HG02759 (cell line): Measurements from ENCODE around the gene WDR86.

Experiments used
- ATAC-seq: cut with Tn5 transposase; IDR thresholded peaks from one replicate; pipeline ENCODE4 v1.9.1; 2021; ENCODE audit warnings: mild to moderate bottlenecking, moderate library complexity; ENCODE audit not compliant: unreplicated experiment

WDR86 gene

DNA sequence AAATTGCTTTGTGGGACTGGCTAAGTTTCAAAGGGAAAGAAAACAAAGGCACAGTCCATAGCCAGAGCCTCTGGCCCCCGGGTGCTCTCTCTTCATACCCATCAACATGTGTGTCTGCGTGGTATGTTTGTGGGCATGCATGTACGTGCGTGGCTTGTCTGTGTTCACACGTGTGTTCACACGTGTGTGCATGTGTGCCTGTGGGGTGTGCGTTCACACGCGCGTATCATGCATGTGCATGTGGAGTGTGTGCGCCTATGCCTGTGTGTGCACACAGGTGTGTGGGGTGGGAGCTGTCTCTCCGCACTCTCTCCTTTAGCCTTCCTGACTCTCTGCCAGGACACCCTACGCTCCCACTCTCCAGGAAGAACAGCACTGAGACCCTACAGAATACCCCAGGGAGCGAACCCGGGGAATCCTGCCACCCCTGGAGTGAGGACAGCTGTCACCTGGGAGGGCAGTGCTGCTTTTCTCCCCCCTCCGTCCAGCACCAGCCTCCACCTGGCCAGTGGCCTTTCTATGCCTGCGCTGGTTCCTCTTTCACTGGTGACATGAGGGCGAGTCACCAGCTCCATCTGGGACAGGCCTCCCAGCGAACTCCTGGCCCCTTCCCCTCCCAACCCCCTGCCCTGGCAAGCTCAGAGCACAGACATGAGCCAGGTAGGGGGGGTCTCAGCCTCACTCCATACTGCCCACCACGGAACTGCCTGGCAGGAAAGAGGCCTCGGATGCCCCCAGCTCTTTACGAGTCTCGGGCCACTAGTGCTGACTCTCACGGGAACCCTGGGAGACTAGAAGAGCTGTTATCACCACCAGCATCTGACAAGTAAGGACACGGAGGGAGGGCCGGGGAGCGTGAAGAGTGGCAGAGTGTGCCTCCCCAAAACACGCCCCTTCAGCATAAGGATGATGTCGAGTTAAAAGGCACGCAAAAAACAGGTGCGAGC, 16.5 kb downstream of the WDR86 start:
- no peak for ATAC-seq

DNA sequence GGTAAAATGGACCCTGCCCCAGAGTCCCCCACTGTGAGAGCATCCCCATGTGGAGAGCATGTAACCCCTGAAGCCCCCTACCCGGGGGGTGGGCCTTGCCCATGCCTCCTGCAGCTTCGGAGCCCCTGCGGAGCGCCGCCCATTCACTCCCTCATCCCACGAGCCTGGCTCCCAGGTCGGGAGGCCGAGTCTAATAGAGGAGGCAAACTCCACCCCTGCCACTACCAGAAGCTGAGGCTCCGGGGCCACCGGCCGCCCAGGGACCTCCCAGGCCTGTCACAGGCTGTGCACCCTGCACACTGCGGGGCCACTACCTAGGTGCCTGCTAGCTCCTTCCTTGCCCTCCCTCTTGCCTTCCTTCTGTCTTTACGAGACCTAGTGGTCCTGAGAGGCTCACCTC, 17.4 kb downstream of the WDR86 start:
- ATAC-seq, result no peak

DNA sequence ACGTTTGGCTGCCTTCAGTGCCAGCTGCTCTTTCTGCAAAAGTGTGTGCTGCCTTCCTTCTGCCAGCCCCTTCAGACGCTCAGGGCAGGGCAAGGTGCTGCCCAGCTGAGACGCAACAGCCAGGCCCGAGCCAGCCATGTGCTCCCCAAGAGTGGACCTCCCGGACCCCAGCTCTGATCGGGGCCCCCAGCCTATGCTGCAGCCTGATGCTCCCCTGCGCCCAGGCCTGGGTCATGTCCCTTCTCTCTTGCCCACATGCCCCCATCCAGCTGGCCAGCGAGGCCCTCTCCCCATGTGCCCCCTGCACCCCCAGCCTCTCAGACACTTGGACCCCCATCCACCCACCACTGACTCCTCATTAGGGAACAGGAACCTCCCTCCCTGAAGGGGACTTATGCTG, 17.8 kb downstream of the WDR86 start:
- ATAC-seq, result no peak

GRCh38 chr7:151391358-151391730, 18.5 kb downstream of the WDR86 start:
- no peak for ATAC-seq

- no peak for ATAC-seq
These were observed 19.1 kb downstream of the WDR86 start for GRCh38 chr7:151390598-151391357.

- no peak for ATAC-seq
These were observed 19.9 kb downstream of the WDR86 start for GRCh38 chr7:151389768-151390597.

- ATAC-seq, result no peak
These were observed 20.6 kb downstream of the WDR86 start for GRCh38 chr7:151389096-151389767.

DNA sequence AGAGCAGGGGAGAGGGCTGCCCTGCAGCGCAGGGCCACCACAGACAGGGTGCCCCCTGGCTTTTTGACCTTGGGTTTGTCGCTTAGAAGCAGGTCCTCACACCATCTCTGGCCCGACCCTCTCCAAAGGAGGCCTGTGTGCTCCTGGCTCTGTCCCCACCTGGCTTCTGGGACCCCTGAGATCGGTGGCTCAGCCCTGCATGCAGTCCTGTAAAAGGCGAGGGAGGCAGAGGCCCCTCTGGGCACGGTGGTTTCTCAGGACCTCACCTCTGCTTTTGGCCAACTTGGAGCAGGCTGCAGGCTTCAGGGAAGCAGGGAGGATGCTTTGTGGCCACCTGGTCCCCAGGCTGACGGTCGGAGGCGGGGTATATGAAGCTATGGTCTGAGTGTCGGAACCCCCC, 21.4 kb downstream of the WDR86 start:
- ATAC-seq, result no peak

DNA sequence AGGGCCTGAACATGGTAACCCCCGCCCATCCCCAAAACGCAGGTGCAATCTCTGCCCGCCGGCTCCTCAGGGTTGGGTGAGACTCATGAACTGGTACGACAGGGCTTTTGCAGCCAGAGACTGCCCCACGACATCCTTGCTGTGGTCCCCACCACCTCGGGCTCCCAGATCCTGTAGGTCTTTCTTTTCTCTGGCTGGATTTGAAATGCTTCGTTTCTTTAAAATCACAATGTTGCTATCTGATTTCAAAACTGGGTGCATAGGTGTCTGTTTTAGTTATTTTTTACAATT, 21.9 kb downstream of the WDR86 start:
- ATAC-seq, result no peak

DNA sequence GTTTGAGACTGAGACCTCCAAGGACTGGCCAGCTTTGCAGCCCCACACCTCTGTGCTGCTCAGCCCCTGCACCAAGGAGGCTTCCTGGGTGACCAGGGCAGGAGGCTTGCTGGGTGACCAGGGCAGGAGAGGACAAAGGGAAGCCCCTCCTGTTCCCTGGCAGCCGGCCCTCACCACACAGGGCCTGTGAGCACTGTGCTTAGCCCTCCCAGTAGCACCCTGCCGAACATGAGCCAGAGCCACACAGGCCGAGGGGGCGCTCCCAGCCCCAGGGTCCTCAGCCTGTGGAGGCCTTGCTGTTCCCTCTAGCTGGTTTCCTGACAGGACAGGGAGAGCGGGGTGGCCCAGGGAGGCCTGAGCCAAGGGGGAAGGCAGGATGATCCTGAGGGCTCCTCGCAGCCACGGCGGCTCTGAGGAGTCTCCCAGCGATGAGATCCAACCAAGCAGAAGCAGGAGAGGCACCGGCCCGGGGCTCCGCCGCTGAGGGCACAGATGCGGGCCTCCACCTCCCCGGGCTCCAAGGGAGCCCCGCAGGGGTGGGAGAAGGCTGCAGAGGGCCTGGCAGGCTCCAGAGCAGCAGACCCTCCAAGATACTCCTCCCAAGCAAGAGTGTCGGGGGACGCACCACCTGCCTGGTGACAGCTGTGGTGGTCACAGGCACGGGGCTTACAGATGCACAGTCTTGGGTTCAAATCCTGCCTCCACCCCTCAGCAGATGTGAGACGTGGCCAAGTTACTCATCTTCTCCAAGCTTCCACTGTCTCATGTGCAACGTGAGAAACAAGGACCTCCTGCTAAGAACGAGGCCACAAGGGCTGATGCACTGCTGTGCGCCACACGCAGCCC, 22.5 kb downstream of the WDR86 start:
- ATAC-seq, result no peak

DNA sequence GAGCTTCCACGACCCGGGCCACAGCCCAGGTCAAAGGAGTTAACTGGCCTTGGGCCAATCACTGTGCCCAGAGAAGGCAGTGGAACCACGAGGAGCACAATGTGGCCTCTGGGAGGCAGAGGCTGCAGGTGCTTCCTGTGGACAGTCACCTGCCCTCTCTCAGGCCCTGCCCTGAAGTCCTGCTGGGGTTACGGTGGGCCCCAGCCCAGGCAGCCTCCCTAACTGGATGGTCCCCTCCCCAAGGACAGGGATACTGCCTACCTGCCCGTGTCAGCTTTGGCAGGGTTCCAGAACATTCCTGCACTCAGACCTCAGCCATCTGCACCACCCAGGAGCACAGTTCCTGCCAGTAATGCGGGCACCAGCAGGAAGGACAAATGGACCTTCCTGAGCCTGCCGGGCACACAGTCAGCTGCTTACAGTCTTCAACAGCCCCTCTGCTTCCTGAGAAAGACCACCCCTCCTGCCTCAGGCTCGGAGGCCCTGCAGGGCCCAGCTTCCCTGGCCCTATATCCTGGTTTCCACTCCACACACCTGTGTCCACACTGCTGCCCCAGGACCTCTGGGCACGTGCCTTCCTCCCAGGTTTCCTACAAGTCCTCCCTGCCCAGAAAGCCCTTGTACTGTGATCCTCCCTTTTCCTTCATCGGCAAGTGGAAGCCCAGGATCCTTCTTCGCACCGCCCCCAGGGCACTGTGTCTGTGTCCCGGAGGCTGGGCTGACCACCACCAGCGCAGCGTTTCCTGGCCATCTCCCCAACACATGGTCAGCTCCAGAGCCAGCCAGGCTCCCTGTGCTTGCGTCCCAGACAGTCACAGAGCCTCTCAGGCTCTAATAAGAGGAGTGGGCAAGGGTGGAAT, 23.3 kb downstream of the WDR86 start:
- no peak for ATAC-seq

DNA sequence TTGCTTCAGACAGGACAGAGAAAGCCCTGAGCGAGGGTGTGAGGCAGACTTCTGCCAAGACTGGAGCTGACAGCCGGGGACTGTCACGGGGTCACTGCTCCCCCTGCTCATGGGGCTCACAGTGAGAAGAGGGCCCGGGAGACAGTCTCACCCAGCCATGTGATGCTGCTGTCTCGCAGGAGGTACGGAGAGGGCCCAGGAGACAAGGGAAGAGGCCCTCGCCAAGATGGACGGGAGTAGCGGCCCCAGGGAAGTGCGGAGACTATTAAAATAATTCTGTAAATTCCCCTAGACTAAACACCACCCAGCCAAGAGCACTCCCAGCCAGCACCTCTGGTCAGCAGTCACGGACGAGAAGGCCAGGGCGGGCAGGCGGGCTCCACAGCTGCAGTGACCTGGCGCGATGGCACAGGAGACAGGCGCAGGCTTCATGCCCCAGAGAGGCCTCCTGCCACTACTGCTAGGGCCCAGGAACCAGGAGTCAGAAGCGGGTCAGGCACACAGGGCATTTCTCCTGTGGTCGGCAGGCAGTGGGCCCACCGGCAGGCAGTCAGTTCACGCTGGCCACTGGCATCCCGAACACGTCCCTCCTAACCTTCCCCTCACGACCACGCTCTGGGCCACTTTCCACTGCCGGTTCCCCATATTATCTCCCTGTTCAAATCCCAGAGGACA, 24.1 kb downstream of the WDR86 start:
- no peak for ATAC-seq

DNA sequence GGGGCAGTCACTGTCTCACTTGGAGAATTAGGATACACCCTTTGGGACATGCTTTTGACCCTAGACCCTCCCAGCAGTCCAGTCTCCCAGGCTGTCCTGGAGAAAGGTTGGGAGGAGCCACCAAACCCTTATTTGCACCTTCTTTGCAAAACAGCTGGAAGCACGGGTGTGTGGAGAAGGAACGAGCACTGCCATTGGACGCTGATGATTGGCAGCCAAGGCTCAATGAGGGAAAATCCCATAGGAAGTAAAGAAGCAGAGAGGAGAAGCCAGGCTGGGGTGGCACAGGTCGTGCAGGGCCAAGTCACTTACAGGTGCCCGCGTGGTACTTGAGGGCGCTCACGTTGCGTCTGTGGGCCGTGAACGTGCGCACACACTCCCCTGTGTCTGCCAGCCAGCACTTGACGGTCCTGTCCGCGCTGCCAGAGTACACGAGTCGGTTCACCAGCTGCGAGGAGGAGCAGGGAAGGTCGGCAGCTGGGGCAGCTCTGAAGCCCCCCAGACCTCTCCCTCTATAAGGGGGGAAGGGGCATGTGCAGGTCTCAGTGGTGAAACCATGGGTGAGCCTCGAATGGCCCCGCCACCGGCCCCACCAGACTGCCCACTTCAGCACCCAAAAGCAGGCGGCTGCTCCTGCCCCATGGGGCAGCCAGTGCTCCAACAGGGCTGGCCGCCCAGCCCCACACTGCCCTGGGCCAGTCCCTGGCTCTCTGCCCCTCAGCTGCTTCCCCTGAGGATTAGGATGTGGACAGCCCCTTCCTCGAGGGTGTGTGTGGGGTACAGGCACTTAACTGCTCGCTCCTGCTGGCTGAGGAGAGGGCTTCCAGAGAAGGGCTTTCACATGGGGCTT, 24.8 kb downstream of the WDR86 start:
- ATAC-seq, result no peak

DNA sequence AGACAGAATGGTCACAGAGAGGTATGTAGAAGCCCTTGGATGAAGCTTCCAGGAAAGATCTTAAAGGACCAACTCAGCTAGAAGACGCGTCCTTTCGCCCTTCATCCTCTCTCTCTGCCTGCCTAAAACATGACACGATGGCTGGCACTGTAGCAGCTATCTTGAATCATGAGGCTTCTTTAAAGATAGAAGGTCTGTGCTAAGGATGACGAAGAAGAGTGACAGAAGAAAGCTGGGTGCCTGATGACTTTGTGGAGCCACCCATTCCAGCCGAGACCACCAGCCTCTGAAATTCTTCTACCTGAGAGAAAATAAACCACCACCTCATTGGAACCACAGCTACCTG, 25.5 kb downstream of the WDR86 start:
- no peak for ATAC-seq

- no peak for ATAC-seq
These were observed 26.0 kb downstream of the WDR86 start for GRCh38 chr7:151383638-151384351.

DNA sequence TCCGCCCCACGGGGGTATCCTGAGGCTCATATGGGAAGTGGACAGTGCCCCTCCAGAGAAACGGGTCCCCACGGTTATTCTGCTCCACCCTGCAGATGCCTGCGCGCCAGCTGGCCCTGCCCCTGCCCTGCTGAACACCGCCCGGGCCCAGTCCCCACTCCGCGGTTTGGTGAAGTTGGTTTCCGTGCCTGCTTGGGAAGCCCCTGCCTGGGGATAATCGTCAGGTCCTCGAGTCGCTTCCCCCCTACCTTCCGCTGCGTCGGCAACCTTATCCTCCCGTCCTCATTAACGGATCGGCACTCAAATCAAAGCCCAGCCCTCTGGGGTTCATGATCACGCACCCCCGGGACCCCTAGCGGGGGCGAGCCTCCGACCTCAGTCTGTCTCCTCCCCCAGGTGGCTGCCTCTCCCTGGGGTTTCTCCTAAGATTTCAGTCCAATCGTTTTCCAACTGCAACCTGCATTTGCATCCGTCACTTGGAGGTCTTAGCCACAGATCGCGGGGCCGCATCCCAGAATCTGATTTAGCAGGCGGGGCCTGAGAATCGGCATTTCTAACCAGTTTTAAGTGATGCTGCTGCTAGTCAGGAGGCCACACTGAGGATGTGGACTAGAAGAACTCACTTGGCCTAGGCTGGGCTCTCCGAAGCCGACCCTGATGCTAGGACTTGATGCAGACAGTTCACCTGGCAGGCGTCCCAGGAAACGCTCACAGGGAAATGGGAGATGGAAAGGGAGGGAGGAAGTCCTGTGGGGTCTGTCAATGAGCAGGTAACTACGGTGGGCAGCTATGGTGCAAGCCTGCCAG, 27.6 kb downstream of the WDR86 start:
- ATAC-seq, result peak; percentile 31
